SK-N-SH treated with all-trans-retinoic acid at 6 μM for 48 hours (cell line): ENCODE results near the gene CERS4.
"Not testable (repeated sequence)": the region's sequence is repeated elsewhere in the genome, so short reads cannot be mapped to it uniquely, and the experiment has no call there.

Experiments
- ATAC-seq: fragments of 200-7000 bp; cut with Tn5 transposase; 3 replicates; pipeline ENCODE4 v1.9.1; 2020; ENCODE audit warnings: mild to moderate bottlenecking, moderate library complexity
- ARNTL ChIP-seq: fragments of 450-650 bp; formaldehyde crosslinking; IDR thresholded peaks from 2 replicates; pipeline ENCODE4 v1.5.0; 2020; ENCODE audit warnings: low read depth, mild to moderate bottlenecking, moderate library complexity, borderline replicate concordance
- BACH2 ChIP-seq: fragments of 250-450 bp; sonication (Bioruptor Pico); IDR thresholded peaks from 2 replicates; pipeline ENCODE4 v1.9.0; 2021; ENCODE audit warnings: mild to moderate bottlenecking, borderline replicate concordance
- CREB5 ChIP-seq: fragments of 250-450 bp; sonication (Bioruptor Pico); IDR thresholded peaks from 2 replicates; pipeline ENCODE4 v1.5.1; 2020; ENCODE audit warnings: low read depth, mild to moderate bottlenecking, moderate library complexity
- CSDC2 ChIP-seq: fragments of 250-450 bp; sonication (Bioruptor Pico); IDR thresholded peaks from 2 replicates; pipeline ENCODE4 v1.5.0; 2020; ENCODE audit warnings: mild to moderate bottlenecking, moderate library complexity
- ESRRG ChIP-seq: fragments of 250-450 bp; sonication (Bioruptor Pico); IDR thresholded peaks from 2 replicates; pipeline ENCODE4 v1.6.1; 2021; ENCODE audit warnings: mild to moderate bottlenecking
- GLIS3 ChIP-seq: fragments of 250-450 bp; sonication (Bioruptor Pico); IDR thresholded peaks from 2 replicates; pipeline ENCODE4 v1.5.0; 2020; ENCODE audit warnings: mild to moderate bottlenecking, moderate library complexity
- ISL1 ChIP-seq: fragments of 250-450 bp; sonication (Bioruptor Pico); IDR thresholded peaks from 2 replicates; pipeline ENCODE4 v2.1.2; 2022; ENCODE audit warnings: mild to moderate bottlenecking, moderate library complexity
- OSR1 ChIP-seq: fragments of 250-450 bp; sonication (Bioruptor Pico); IDR thresholded peaks from 2 replicates; pipeline ENCODE4 v1.8.0; 2022; ENCODE audit warnings: moderate library complexity, mild to moderate bottlenecking, inconsistent platforms
- POU6F1 ChIP-seq: fragments of 250-450 bp; sonication (Bioruptor Pico); IDR thresholded peaks from 2 replicates; pipeline ENCODE4 v1.8.0; 2021; ENCODE audit warnings: low read depth, mild to moderate bottlenecking, moderate library complexity, borderline replicate concordance
- PPARA ChIP-seq: fragments of 250-450 bp; sonication (Bioruptor Pico); IDR thresholded peaks from 2 replicates; pipeline ENCODE4 v1.5.0; 2020; ENCODE audit warnings: mild to moderate bottlenecking, borderline replicate concordance
- RARB ChIP-seq: fragments of 250-450 bp; sonication (Bioruptor Pico); IDR thresholded peaks from 2 replicates; pipeline ENCODE4 v1.8.0; 2021; ENCODE audit warnings: mild to moderate bottlenecking, moderate library complexity
- SNAI2 ChIP-seq: fragments of 250-450 bp; sonication (Bioruptor Pico); IDR thresholded peaks from 2 replicates; pipeline ENCODE4 v1.5.0; 2020; ENCODE audit warnings: mild to moderate bottlenecking, moderate library complexity
- TOX ChIP-seq: fragments of 250-450 bp; sonication (Bioruptor Pico); IDR thresholded peaks from 2 replicates; pipeline ENCODE4 v1.8.0; 2021; ENCODE audit warnings: mild to moderate bottlenecking, moderate library complexity, borderline replicate concordance
- ZC3H10 ChIP-seq: fragments of 250-450 bp; sonication (Bioruptor Pico); IDR thresholded peaks from 2 replicates; pipeline ENCODE4 v1.5.1; 2021; ENCODE audit warnings: mild to moderate bottlenecking, moderate library complexity
- ZFP30 ChIP-seq: fragments of 450-650 bp; formaldehyde crosslinking; IDR thresholded peaks from 2 replicates; pipeline ENCODE4 v1.5.0; 2022; ENCODE audit warnings: mild to moderate bottlenecking, moderate library complexity
- ZNF565 ChIP-seq: fragments of 450-650 bp; formaldehyde crosslinking; conservative IDR thresholded peaks from 2 replicates; pipeline ENCODE4 v1.5.0; 2020; ENCODE audit warnings: low read depth, mild to moderate bottlenecking, moderate library complexity
- ZNF70 ChIP-seq: fragments of 450-650 bp; formaldehyde crosslinking; IDR thresholded peaks from 2 replicates; pipeline ENCODE4 v1.5.0; 2020; ENCODE audit warnings: mild to moderate bottlenecking, moderate library complexity
- ZNF8 ChIP-seq: fragments of 450-650 bp; formaldehyde crosslinking; IDR thresholded peaks from 2 replicates; pipeline ENCODE4 v1.5.0; 2020; ENCODE audit warnings: mild to moderate bottlenecking, moderate library complexity
- TF ChIP-seq, protein P1 (sequence below): fragments of 250-450 bp; sonication (Bioruptor Pico); IDR thresholded peaks from 2 replicates; pipeline ENCODE4 v1.8.0; 2020; ENCODE audit warnings: mild to moderate bottlenecking, moderate library complexity, borderline replicate concordance
- TF ChIP-seq, protein P2 (sequence below): fragments of 250-450 bp; sonication (Bioruptor Pico); IDR thresholded peaks from 2 replicates; pipeline ENCODE4 v1.5.0; 2020; ENCODE audit warnings: mild to moderate bottlenecking, moderate library complexity
- TF ChIP-seq, protein P3 (sequence below): fragments of 250-450 bp; sonication (Bioruptor Pico); IDR thresholded peaks from 2 replicates; pipeline ENCODE4 v1.5.1; 2021; ENCODE audit warnings: mild to moderate bottlenecking, moderate library complexity

Gene CERS4

GRCh38 chr19:8214802-8215201 is 5.6 kb downstream of the CERS4 start (continued):
- TF ChIP-seq CREB5 (CRISPR knock-in tag), result no peak

DNA sequence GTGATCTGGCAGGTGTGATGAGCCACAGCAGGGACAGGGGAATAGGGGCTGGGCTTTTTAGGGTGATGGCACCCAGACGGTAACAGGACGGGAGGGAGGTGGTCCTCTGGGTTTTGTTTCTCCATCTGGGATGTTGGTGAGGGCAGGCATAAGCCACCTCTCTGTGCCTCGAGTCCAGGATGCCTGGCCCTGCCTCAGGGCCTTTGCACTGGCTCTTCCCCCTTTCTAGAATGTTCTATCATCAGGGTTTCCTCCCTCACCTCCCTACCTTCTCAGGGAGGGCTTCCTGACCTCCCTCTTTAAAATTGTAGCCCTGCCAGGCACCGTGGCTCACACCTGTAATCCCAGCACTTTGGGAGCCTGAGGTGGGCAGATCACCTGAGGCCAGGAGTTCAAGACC is 6.6 kb downstream of the CERS4 start:
- no peak for ATAC-seq
- TF ChIP-seq GLIS3 (CRISPR knock-in tag) (no peak), ZNF70 (CRISPR knock-in tag) (no peak), ESRRG (no peak), ZNF8 (CRISPR knock-in tag) (no peak), ARNTL (CRISPR knock-in tag) (no peak), CSDC2 (CRISPR knock-in tag) (no peak), RARB (CRISPR knock-in tag) (no peak), SNAI2 (CRISPR knock-in tag) (no peak), TOX (CRISPR knock-in tag) (no peak), ZC3H10 (CRISPR knock-in tag) (no peak), ISL1 (no peak), BACH2 (CRISPR knock-in tag) (no peak), CREB5 (CRISPR knock-in tag) (no peak), ZNF565 (CRISPR knock-in tag) (no peak), POU6F1 (CRISPR knock-in tag) (no peak), PPARA (CRISPR knock-in tag) (no peak)
- TF ChIP-seq, protein P1, sequence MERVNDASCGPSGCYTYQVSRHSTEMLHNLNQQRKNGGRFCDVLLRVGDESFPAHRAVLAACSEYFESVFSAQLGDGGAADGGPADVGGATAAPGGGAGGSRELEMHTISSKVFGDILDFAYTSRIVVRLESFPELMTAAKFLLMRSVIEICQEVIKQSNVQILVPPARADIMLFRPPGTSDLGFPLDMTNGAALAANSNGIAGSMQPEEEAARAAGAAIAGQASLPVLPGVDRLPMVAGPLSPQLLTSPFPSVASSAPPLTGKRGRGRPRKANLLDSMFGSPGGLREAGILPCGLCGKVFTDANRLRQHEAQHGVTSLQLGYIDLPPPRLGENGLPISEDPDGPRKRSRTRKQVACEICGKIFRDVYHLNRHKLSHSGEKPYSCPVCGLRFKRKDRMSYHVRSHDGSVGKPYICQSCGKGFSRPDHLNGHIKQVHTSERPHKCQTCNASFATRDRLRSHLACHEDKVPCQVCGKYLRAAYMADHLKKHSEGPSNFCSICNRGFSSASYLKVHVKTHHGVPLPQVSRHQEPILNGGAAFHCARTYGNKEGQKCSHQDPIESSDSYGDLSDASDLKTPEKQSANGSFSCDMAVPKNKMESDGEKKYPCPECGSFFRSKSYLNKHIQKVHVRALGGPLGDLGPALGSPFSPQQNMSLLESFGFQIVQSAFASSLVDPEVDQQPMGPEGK (CRISPR knock-in tag), result no peak
- TF ChIP-seq, protein P2, sequence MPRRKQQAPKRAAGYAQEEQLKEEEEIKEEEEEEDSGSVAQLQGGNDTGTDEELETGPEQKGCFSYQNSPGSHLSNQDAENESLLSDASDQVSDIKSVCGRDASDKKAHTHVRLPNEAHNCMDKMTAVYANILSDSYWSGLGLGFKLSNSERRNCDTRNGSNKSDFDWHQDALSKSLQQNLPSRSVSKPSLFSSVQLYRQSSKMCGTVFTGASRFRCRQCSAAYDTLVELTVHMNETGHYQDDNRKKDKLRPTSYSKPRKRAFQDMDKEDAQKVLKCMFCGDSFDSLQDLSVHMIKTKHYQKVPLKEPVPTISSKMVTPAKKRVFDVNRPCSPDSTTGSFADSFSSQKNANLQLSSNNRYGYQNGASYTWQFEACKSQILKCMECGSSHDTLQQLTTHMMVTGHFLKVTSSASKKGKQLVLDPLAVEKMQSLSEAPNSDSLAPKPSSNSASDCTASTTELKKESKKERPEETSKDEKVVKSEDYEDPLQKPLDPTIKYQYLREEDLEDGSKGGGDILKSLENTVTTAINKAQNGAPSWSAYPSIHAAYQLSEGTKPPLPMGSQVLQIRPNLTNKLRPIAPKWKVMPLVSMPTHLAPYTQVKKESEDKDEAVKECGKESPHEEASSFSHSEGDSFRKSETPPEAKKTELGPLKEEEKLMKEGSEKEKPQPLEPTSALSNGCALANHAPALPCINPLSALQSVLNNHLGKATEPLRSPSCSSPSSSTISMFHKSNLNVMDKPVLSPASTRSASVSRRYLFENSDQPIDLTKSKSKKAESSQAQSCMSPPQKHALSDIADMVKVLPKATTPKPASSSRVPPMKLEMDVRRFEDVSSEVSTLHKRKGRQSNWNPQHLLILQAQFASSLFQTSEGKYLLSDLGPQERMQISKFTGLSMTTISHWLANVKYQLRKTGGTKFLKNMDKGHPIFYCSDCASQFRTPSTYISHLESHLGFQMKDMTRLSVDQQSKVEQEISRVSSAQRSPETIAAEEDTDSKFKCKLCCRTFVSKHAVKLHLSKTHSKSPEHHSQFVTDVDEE (CRISPR knock-in tag), result no peak

DNA sequence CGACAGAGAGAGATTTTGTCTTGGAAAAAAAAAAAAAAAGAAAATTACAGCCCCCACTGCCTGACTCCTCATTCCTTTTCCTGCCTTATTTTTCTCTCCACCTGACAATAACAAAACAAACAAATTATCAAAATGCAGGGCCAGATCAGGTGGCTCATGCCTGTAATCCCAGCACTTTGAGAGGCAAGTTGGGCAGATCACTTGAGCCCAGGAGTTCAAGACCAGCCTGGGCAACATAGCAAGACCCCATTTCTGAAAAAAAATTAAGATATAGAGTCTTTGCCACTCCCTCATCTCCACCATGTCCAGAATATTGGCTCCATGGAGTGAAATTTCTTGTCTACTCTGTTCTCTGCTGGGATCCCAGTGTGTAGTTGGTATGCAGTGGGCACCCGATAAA is 7.2 kb downstream of the CERS4 start:
- TF ChIP-seq, protein P1 (CRISPR knock-in tag), result no peak
- TF ChIP-seq ZC3H10 (CRISPR knock-in tag) (no peak), OSR1 (CRISPR knock-in tag) (no peak), BACH2 (CRISPR knock-in tag) (no peak), RARB (CRISPR knock-in tag) (no peak), ARNTL (CRISPR knock-in tag) (no peak), GLIS3 (CRISPR knock-in tag) (no peak), ZFP30 (CRISPR knock-in tag) (no peak), ZNF565 (CRISPR knock-in tag) (no peak)
- TF ChIP-seq, protein P2 (CRISPR knock-in tag), result no peak
- TF ChIP-seq, protein P3, sequence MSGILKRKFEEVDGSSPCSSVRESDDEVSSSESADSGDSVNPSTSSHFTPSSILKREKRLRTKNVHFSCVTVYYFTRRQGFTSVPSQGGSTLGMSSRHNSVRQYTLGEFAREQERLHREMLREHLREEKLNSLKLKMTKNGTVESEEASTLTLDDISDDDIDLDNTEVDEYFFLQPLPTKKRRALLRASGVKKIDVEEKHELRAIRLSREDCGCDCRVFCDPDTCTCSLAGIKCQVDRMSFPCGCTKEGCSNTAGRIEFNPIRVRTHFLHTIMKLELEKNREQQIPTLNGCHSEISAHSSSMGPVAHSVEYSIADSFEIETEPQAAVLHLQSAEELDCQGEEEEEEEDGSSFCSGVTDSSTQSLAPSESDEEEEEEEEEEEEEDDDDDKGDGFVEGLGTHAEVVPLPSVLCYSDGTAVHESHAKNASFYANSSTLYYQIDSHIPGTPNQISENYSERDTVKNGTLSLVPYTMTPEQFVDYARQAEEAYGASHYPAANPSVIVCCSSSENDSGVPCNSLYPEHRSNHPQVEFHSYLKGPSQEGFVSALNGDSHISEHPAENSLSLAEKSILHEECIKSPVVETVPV (CRISPR knock-in tag), result no peak
- ATAC-seq, result no peak

GRCh38 chr19:8218127-8218526 is 9.0 kb downstream of the CERS4 start:
- ATAC-seq, result not testable (repeated sequence)
